Activated B cell treated with CpG ODN at 0.5 μM for 24 hours (primary cell): ENCODE measurements around the gene MAPK14. TPM values are rescaled to one million over a fixed set of nuclear protein-coding genes. Genes with fewer than 3 reads are reported as not detected.

ENCODE experiments used
- ATAC-seq: fragments of 200-7000 bp; cut with Tn5 transposase; one replicate; pipeline ENCODE4 v1.10.0; 2021; ENCODE audit warnings: low read depth, mild to moderate bottlenecking, moderate library complexity
- CTCF ChIA-PET: fragments of 350-600 bp; sonication (Branson Sonifier 250); formaldehyde crosslinking; loops from one replicate; lab custom pipeline; 2021; ENCODE audit warnings: antibody characterized with exemption; lab: Charles Lee
- POLR2A ChIA-PET: fragments of 350-600 bp; sonication (Branson Sonifier 250); formaldehyde crosslinking; loops from one replicate; lab custom pipeline; 2021; ENCODE audit warnings: antibody characterized with exemption; lab: Charles Lee
- DNase-seq: peaks from one replicate; pipeline ENCODE4 v3.0.0; 2022
- H3K27ac Mint-ChIP-seq: one replicate; pipeline ENCODE4 v1.8.0; 2020; ENCODE audit warnings: mixed read lengths
- H3K27me3 Mint-ChIP-seq: one replicate; pipeline ENCODE4 v1.8.0; 2021; ENCODE audit warnings: mixed read lengths
- H3K36me3 Mint-ChIP-seq: one replicate; pipeline ENCODE4 v1.8.0; 2021; ENCODE audit warnings: low read depth, mixed read lengths
- H3K4me1 Mint-ChIP-seq: one replicate; pipeline ENCODE4 v1.8.0; 2021; ENCODE audit warnings: mixed read lengths
- H3K4me3 Mint-ChIP-seq: one replicate; pipeline ENCODE4 v1.8.0; 2020; ENCODE audit warnings: mild to moderate bottlenecking, mixed read lengths
- H3K9me3 Mint-ChIP-seq: one replicate; pipeline ENCODE4 v1.8.0; 2020; ENCODE audit warnings: mixed read lengths
- intact Hi-C: fragments of 100-400 bp; cut with micrococcal nuclease; formaldehyde crosslinking; loops from one replicate; pipeline ENCODE4 v1.15.1; 2024
- total RNA-seq: library from RNA; stranded (reverse); gene quantifications from 2 replicates; pipeline ENCODE4 v1.2.3, GENCODE V29; 2022
- TF ChIP-seq, protein P1 (sequence below): fragments of 200-600 bp; IDR thresholded peaks from one replicate; pipeline ENCODE4 v1.8.0; 2022; ENCODE audit warnings: antibody characterized with exemption, mild to moderate bottlenecking

Gene MAPK14
- total RNA-seq, 1 donor from 2014 or later = 45.4 TPM

DNA sequence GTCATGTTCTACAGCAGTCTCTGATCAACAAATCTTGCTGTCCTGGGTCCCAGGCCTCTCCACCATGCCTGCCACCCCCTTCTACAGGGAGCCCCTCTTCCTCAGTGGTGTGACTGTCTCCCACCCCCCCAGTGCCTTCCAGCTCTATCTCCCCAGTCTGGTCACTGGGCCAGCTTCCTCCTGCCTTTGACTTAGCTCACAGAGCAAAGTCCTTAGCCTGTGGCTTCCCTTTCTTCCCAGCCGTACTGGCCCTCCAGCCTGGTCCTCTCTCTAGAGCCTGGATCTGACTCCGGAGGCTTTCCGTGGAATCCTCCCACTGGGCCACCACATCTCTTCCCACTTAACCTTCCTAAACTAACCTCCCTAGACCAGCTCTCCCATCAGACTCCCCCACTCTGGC lies 119.7 kb downstream of the MAPK14 start:
- DNase-seq (no peak), ATAC-seq (no peak)
- POLR2A ChIA-PET = interaction anchor here (0.5 kb wide), 1 partner anchor 24 kb away, joined by 3 read pairs; no protein-coding TSS in a partner anchor
- H3K27me3 Mint-ChIP-seq = no peaks in the 10 kb centered on the region
- peaks cover 7% of the 10 kb centered on the region for H3K9me3 Mint-ChIP-seq
- peaks cover 7% of the 10 kb centered on the region for H3K36me3 Mint-ChIP-seq
- CTCF ChIA-PET = no interaction called here
- H3K4me1 Mint-ChIP-seq = peaks cover 7% of the 10 kb centered on the region
- TF ChIP-seq, protein P1, sequence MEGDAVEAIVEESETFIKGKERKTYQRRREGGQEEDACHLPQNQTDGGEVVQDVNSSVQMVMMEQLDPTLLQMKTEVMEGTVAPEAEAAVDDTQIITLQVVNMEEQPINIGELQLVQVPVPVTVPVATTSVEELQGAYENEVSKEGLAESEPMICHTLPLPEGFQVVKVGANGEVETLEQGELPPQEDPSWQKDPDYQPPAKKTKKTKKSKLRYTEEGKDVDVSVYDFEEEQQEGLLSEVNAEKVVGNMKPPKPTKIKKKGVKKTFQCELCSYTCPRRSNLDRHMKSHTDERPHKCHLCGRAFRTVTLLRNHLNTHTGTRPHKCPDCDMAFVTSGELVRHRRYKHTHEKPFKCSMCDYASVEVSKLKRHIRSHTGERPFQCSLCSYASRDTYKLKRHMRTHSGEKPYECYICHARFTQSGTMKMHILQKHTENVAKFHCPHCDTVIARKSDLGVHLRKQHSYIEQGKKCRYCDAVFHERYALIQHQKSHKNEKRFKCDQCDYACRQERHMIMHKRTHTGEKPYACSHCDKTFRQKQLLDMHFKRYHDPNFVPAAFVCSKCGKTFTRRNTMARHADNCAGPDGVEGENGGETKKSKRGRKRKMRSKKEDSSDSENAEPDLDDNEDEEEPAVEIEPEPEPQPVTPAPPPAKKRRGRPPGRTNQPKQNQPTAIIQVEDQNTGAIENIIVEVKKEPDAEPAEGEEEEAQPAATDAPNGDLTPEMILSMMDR = no peak
- no peak overlapping the region for H3K4me3 Mint-ChIP-seq
- intact Hi-C loops = no loop called here
- H3K27ac Mint-ChIP-seq = no peak overlapping the region

DNA sequence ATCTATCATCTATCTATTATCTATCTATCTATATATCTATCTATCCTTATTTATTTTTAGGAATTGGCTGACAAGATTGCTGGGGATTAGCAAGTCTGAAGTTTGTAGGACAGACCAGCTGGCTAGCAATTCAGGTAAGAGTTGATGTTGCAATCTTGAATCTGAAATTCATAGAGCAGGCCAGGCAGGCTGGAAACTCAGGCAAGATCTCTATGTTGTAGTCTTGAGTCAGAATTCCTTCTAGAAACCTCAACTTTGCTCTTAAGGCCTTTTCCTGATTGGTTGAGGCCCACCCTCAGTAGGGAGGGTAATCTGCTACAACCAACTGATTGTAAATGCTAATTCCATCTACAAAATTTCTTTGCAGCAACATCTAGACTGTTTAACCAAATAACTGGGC lies 121.9 kb downstream of the MAPK14 start:
- intact Hi-C loops = no loop called here
- H3K9me3 Mint-ChIP-seq = peaks cover 7% of the 10 kb centered on the region
- no peak for DNase-seq
- TF ChIP-seq, protein P1 = no peak
- no peak for ATAC-seq
- no peak overlapping the region for H3K27ac Mint-ChIP-seq
- CTCF ChIA-PET = no interaction called here
- peaks cover 7% of the 10 kb centered on the region for H3K4me1 Mint-ChIP-seq
- POLR2A ChIA-PET = no interaction called here
- peaks cover 5% of the 10 kb centered on the region for H3K36me3 Mint-ChIP-seq
- H3K27me3 Mint-ChIP-seq = no peaks in the 10 kb centered on the region
- no peak overlapping the region for H3K4me3 Mint-ChIP-seq

DNA sequence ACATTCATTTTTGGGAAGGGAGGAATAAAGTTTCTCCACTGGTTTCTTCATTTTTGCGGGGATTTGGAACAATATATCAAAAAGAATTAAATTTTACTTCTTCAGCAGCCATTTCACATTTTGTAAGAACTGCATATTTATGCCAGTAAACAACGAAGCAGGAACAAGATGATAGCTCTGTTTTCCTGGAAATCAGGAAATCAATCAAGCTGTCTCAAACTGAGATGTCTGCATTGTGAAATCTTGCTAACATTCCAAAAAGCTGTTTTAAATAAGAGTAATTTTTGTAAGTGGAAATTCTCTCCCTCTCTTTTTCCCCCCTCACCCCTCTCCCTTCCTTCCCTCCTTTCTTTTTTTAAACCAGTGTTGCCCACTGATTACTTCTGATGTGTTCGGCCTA lies 122.7 kb downstream of the MAPK14 start:
- ChIA-PET CTCF (no interaction called here), POLR2A (no interaction called here)
- Mint-ChIP-seq H3K4me3 (no peak overlapping the region), H3K36me3 (peaks cover 5% of the 10 kb centered on the region), H3K4me1 (peaks cover 7% of the 10 kb centered on the region), H3K27me3 (no peaks in the 10 kb centered on the region), H3K27ac (no peak overlapping the region), H3K9me3 (peaks cover 7% of the 10 kb centered on the region)
- DNase-seq (no peak), ATAC-seq (no peak)
- intact Hi-C loops = no loop called here
- TF ChIP-seq, protein P1 = no peak

DNA sequence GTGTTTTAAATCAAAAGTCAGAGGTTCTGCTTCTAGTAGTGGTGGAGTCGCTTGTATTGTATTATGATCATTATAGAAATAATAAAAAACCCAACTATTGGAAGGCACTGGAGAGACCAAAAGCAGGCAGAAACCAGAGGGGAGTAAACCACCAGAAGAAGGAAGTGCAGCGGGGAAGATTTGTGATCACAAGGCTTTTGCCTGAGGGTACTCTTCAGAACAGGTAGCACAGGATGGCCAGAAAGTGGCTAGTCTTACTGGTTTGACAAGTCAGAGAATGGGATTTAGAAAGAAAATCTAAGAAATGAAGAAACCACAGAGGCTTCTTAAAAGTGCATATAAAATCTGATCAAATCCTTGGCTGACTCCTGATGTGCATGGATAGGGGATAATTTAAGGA lies 126.7 kb downstream of the MAPK14 start:
- DNase-seq (no peak), ATAC-seq (no peak)
- H3K27ac Mint-ChIP-seq = no peak overlapping the region
- H3K27me3 Mint-ChIP-seq = no peaks in the 10 kb centered on the region
- peaks cover 6% of the 10 kb centered on the region for H3K36me3 Mint-ChIP-seq
- intact Hi-C loops = no loop called here
- POLR2A ChIA-PET = no interaction called here
- CTCF ChIA-PET = no interaction called here
- no peak overlapping the region for H3K4me3 Mint-ChIP-seq
- peaks cover 11% of the 10 kb centered on the region for H3K9me3 Mint-ChIP-seq
- TF ChIP-seq, protein P1 = no peak
- H3K4me1 Mint-ChIP-seq = no peaks in the 10 kb centered on the region

DNA sequence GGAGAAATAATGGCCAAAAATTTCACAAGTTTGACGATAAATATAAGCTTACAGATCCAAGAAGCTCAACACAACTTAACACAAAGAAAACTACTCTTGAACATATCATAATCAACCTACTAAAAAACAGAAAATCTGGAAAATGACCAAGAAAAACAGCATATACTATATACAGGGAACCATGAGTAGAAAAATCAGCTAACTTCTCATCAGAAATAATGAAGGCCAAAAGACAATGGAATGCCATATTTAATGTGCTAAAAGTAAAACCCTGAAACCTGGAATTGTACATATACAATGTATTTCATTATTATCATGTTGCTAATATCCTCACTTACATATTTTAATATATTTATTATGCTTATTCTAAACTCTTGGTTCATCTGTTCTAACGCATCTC lies 128.1 kb downstream of the MAPK14 start:
- H3K36me3 Mint-ChIP-seq = peaks cover 13% of the 10 kb centered on the region
- no peak overlapping the region for H3K27ac Mint-ChIP-seq
- no peaks in the 10 kb centered on the region for H3K4me1 Mint-ChIP-seq
- intact Hi-C loops = no loop called here
- no peaks in the 10 kb centered on the region for H3K27me3 Mint-ChIP-seq
- ChIA-PET POLR2A (no interaction called here), CTCF (no interaction called here)
- TF ChIP-seq, protein P1 = no peak
- no peak for DNase-seq
- H3K4me3 Mint-ChIP-seq = no peak overlapping the region
- ATAC-seq = no peak
- peaks cover 17% of the 10 kb centered on the region for H3K9me3 Mint-ChIP-seq
